GM12891 (cell line): ENCODE results near the gene PCTP.

ENCODE experiments used
- POLR2AphosphoS5 ChIP-seq: IDR thresholded peaks from 2 replicates; pipeline ENCODE4 v1.6.1; 2011; ENCODE audit warnings: low read depth, low read length, control low read depth
- SPI1 ChIP-seq: IDR thresholded peaks from 2 replicates; pipeline ENCODE4 v1.6.1; 2011; ENCODE audit warnings: low read depth, low read length, control low read depth

DNA sequence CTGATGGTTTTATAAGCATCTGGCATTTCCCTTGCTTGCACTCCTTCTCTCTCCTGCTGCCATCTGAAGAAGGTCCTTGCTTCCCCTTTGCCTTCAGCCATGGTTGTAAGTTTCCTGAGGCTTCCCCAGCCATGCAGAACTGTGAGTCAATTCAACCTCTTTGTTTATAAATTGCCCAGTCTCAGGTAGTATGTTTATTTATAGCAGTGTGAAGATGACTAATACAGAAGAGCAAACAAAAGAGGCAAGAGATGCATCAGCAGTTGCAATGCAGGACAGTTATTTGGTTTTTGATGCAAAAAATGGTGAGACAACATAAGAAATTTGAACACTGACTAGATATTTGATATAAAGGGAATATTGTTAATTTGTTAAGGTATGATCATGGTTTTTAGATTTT, 45.0 kb upstream of the PCTP start:
- TF ChIP-seq SPI1, result no peak
- no peak for TF ChIP-seq POLR2AphosphoS5
